Measurements from ENCODE around the gene CASP9. TPM values are rescaled to one million over a fixed set of nuclear protein-coding genes. Genes with fewer than 3 reads are reported as not detected.

The CASP9 gene
- total RNA-seq, 6 donors from 2014 or later, result 11.9 to 40.9 (median 15.0) TPM

DNA sequence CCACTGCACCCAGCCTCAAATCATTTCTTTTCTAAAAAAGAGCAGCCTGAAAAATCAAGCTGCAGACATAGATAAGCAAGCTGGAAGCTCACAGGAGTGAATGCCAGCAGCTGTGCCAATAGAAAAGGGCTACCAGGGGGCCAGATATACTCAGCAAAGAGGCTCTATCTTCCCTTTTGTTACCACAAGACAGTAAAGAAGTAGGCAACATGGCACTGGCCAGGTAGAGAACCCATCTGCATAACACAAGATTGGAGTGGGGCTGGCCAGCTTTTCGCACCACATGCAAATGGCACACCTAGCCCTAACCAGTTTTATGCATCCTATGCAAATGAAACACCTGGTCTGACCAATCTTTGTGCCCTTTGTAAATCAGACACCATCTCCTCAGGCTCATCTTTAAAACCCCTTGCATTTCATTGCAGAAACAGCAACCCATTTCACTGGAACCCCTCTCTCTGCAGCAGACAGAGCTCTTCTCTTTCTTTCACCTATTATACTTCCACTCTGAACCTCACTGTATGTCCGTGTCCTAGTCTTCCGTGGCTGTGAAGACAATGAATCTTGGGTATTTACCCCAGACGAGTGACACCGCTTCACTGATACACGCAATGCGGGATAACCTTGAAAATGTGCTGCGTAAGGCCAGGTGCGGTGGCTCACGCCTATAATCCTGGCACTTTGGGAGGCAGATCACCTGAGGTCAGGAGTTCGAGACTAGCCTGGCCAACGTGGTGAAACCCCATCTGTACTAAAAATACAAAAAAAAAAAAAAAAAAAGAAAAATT lies 15.1 kb downstream of the CASP9 start:
- Histone ChIP-seq H3K4me3 (no peak overlapping the region), H3K27me3 (no peaks in the 10 kb centered on the region), H3K9me3 (no peaks in the 10 kb centered on the region), H3K27ac (no peak overlapping the region), H3K4me1 (no peaks in the 10 kb centered on the region), H3K36me3 (peaks cover 0 to 37% (median 27%) of the 10 kb centered on the region in 4 donors)
- TF ChIP-seq POLR2AphosphoS5 (IDR thresholded peaks at IDR 0.05) (no peak), POLR2A (IDR thresholded peaks at IDR 0.05) (no peak), EP300 (IDR thresholded peaks at IDR 0.05) (no peak)
- TF ChIP-seq, protein P1, sequence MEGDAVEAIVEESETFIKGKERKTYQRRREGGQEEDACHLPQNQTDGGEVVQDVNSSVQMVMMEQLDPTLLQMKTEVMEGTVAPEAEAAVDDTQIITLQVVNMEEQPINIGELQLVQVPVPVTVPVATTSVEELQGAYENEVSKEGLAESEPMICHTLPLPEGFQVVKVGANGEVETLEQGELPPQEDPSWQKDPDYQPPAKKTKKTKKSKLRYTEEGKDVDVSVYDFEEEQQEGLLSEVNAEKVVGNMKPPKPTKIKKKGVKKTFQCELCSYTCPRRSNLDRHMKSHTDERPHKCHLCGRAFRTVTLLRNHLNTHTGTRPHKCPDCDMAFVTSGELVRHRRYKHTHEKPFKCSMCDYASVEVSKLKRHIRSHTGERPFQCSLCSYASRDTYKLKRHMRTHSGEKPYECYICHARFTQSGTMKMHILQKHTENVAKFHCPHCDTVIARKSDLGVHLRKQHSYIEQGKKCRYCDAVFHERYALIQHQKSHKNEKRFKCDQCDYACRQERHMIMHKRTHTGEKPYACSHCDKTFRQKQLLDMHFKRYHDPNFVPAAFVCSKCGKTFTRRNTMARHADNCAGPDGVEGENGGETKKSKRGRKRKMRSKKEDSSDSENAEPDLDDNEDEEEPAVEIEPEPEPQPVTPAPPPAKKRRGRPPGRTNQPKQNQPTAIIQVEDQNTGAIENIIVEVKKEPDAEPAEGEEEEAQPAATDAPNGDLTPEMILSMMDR (IDR thresholded peaks at IDR 0.05), result no peak
- ATAC-seq (ENCODE audit: low FRiP score in 2 of 2) (no peak), DNase-seq (peak in 1 of 2 donors; percentile 0)
- 94 to 95% methylated on average over 12 of the region's 12 CpGs for WGBS, 2 donors

DNA sequence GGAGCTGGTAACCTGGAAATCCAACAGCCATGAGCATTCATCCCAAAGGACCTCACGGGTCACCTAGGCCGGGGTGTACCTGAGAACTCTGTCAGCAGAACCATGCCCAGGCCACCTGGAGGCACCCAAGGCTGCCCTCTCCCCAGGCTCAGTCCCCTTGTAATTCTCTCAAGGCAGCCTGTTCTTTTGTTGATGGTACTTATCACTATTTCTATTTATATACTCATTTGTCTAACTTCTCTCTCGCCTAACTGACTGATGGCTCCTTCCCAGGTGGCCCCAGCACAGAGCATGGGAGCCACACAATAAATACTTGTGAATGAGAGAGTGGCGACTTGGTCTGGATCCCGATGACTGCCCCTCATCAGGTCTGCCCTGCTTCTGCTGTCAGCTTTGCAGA lies 16.7 kb downstream of the CASP9 start:
- H3K9me3 ChIP-seq, result no peaks in the 10 kb centered on the region
- H3K27me3 ChIP-seq, result no peaks in the 10 kb centered on the region
- DNase-seq (no peak), ATAC-seq (ENCODE audit: low FRiP score in 2 of 2) (no peak)
- 89 to 91% methylated on average over 5 of the region's 5 CpGs for WGBS, 2 donors
- no peak overlapping the region for H3K27ac ChIP-seq
- TF ChIP-seq, protein P1 (IDR thresholded peaks at IDR 0.05), result no peak
- TF ChIP-seq EP300 (IDR thresholded peaks at IDR 0.05) (no peak), POLR2A (IDR thresholded peaks at IDR 0.05) (no peak), POLR2AphosphoS5 (IDR thresholded peaks at IDR 0.05) (no peak)
- H3K4me1 ChIP-seq, result no peaks in the 10 kb centered on the region
- peaks cover 0 to 49% (median 29%) of the 10 kb centered on the region in 4 donors for H3K36me3 ChIP-seq
- H3K4me3 ChIP-seq, result no peak overlapping the region

DNA sequence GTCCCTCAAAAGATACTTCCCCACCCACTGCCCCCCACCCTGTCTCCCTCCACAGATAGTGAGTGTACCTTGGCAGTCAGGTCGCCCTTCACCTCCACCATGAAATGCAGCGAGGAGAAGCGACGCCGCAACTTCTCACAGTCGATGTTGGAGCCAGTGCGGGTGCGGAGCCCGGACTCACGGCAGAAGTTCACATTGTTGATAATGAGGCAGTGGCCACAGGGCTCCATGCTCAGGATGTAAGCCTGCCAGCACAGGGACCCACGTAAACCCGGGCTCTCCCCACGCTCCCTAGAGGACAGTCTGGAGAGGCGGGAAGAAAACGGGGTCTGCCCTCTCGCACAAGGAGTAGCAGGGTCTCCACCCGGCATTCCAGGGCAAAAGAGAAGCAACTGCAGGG lies 17.2 kb downstream of the CASP9 start:
- DNase-seq, result no peak
- H3K4me3 ChIP-seq, result no peak overlapping the region
- no peaks in the 10 kb centered on the region for H3K27me3 ChIP-seq
- H3K36me3 ChIP-seq, result peaks cover 0 to 49% (median 29%) of the 10 kb centered on the region in 4 donors
- WGBS, 2 donors, result 95 to 97% methylated on average over 13 to 17 of the region's 17 CpGs
- TF ChIP-seq POLR2AphosphoS5 (IDR thresholded peaks at IDR 0.05) (no peak), EP300 (IDR thresholded peaks at IDR 0.05) (no peak), POLR2A (IDR thresholded peaks at IDR 0.05) (no peak)
- TF ChIP-seq, protein P1 (IDR thresholded peaks at IDR 0.05), result no peak
- no peak for ATAC-seq (ENCODE audit: low FRiP score in 2 of 2)
- no peak overlapping the region for H3K27ac ChIP-seq
- H3K9me3 ChIP-seq, result no peaks in the 10 kb centered on the region
- no peaks in the 10 kb centered on the region for H3K4me1 ChIP-seq

DNA sequence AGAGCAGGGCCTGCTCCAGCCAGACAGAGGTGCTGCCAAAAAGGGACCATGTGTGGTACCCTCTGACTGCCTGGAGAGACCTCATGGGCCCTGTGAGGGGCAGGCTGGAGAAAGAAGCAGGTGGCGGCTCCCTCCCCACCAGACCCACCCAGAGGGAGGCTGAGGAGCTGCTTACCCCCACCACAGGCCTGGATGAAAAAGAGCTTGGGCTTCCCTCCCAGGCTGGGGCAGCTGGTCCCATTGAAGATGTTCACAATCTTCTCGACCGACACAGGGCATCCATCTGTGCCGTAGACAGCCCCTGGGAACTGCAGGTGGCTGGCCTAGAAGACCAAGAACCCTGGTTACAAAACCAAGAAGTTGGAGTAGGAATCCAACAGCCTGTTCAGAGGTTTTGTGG lies 19.6 kb downstream of the CASP9 start:
- Histone ChIP-seq H3K4me3 (no peak overlapping the region), H3K36me3 (peaks cover 0 to 56% (median 35%) of the 10 kb centered on the region in 4 donors)
- WGBS, 2 donors, result 100% methylated on average over 3 to 4 of the region's 4 CpGs

More for the DNA sequence above, 19.6 kb downstream of the CASP9 start:
- H3K27ac ChIP-seq, result no peak overlapping the region
- no peaks in the 10 kb centered on the region for H3K9me3 ChIP-seq
- DNase-seq (no peak), ATAC-seq (ENCODE audit: low FRiP score in 2 of 2) (no peak)
- no peak for TF ChIP-seq POLR2AphosphoS5 (IDR thresholded peaks at IDR 0.05)
- no peak for TF ChIP-seq EP300 (IDR thresholded peaks at IDR 0.05)
- TF ChIP-seq POLR2A (IDR thresholded peaks at IDR 0.05), result no peak
- TF ChIP-seq, protein P1 (IDR thresholded peaks at IDR 0.05), result no peak
- no peaks in the 10 kb centered on the region for H3K27me3 ChIP-seq
- H3K4me1 ChIP-seq, result no peaks in the 10 kb centered on the region
